SU-DHL-6 (cell line): Measurements from ENCODE around the gene ZP4.

ENCODE experiments used
- EZH2phosphoT487 ChIP-seq: fragments of 200-600 bp; sonication (generic), shearing (Covaris generic); conservative IDR thresholded peaks from 2 replicates; pipeline ENCODE4 v1.6.1; 2018; ENCODE audit warnings: mild to moderate bottlenecking, antibody characterized with exemption, low read length, moderate library complexity, mixed read lengths
- TF ChIP-seq, protein P1 (sequence below): fragments of 200-600 bp; sonication (generic); IDR thresholded peaks from one replicate; pipeline ENCODE4 v1.5.1; 2017; ENCODE audit warnings: antibody characterized with exemption, mild to moderate bottlenecking, low read length, moderate library complexity; ENCODE audit not compliant: insufficient read depth, poor library complexity, severe bottlenecking

DNA sequence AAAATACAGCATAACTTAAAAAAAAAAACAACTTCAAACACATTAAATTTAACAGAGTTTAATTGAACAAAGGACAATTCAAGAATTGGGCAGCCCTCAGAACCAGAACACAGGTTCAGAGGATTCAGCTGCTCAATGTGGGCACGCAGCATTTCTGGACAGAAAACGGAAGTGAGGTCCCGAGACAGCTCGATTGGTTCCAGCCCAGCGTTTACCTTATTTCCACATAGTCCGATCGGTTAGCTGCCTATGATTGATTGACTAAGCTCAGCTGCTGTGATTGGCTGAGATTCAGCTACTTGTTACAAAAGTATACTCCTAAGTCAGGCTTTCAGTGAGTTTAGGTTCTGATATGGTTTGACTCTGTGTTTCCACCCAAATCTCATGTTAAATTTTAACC lies 33.3 kb downstream of the ZP4 start:
- TF ChIP-seq, protein P1, sequence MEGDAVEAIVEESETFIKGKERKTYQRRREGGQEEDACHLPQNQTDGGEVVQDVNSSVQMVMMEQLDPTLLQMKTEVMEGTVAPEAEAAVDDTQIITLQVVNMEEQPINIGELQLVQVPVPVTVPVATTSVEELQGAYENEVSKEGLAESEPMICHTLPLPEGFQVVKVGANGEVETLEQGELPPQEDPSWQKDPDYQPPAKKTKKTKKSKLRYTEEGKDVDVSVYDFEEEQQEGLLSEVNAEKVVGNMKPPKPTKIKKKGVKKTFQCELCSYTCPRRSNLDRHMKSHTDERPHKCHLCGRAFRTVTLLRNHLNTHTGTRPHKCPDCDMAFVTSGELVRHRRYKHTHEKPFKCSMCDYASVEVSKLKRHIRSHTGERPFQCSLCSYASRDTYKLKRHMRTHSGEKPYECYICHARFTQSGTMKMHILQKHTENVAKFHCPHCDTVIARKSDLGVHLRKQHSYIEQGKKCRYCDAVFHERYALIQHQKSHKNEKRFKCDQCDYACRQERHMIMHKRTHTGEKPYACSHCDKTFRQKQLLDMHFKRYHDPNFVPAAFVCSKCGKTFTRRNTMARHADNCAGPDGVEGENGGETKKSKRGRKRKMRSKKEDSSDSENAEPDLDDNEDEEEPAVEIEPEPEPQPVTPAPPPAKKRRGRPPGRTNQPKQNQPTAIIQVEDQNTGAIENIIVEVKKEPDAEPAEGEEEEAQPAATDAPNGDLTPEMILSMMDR, result no peak
- no peak for TF ChIP-seq EZH2phosphoT487
